ENCODE measurements around the gene MAPK14. TPM values are rescaled to one million over a fixed set of nuclear protein-coding genes. Genes with fewer than 3 reads are reported as not detected.

Gene MAPK14
- total and polyA plus RNA-seq, 9 of the 15 experiments (the other 6 are each of a cell fraction or from before 2014, with no cell fraction given): 8.8 to 62.7 (median 35.5) TPM

GRCh38 chr6:36110863-36111262, 83.3 kb downstream of the MAPK14 start (continued):
- TF ChIP-seq RBM15 (IDR thresholded peaks at IDR 0.05; ENCODE audit: insufficient read depth, low read length) (no peak), PKNOX1 (IDR thresholded peaks at IDR 0.05) (no peak), HNRNPH1 (optimal IDR thresholded peaks at IDR 0.05; ENCODE audit: low read depth, low read length) (no peak), C11orf30 (IDR thresholded peaks at IDR 0.05; ENCODE audit: low read depth) (no peak), MAX (CRISPR knock-in tag; IDR thresholded peaks at IDR 0.05) (no peak)

GRCh38 chr6:36111526-36111925, 83.9 kb downstream of the MAPK14 start:
- no peaks in the 10 kb centered on the region for H3K9me3 ChIP-seq (replicated peaks; ENCODE audit: control insufficient read depth, insufficient read depth, low read depth, low read length)
- no peaks in the 10 kb centered on the region for H4K20me1 ChIP-seq (replicated peaks; ENCODE audit: control insufficient read depth, insufficient read depth, low read length)
- H3K79me2 ChIP-seq (ENCODE audit: control insufficient read depth, insufficient read depth, low read length): no peaks in the 10 kb centered on the region
- ATAC-seq (no peak), FAIRE-seq (no peak), DNase-seq (ENCODE audit: extremely low read depth in 1 of 4, low spot score in 3 of 4) (no peak)
- H3K27me3 ChIP-seq (ENCODE audit: control insufficient read depth in 2 of 2, insufficient read depth in 2 of 2, low read length in 2 of 2): no peaks in the 10 kb centered on the region
- no TSS peak for BruUV-seq (replicated peaks)
- H3K36me3 ChIP-seq (ENCODE audit: control insufficient read depth, insufficient read depth, low read length): peaks cover 45% of the 10 kb centered on the region
- no peak overlapping the region for H3K4me3 ChIP-seq
- ChIA-PET POLR2A (interaction anchor here (1.0 to 1.1 kb wide), 3 partner anchors 9 to 17 kb away, joined by 3 to 4 read pairs (median 3); no protein-coding TSS in a partner anchor), CTCF (ENCODE audit: low intra/inter-chr PET ratio) (no interaction called here)
- no peaks in the 10 kb centered on the region for H3K9me1 ChIP-seq (ENCODE audit: control insufficient read depth, insufficient read depth, low read length)
- H3K4me2 ChIP-seq (ENCODE audit: insufficient read depth, low read length): no peak overlapping the region
- 94% methylated on average over 7 of the region's 7 CpGs for WGBS (ENCODE audit: insufficient coverage, low coverage, missing lambda C conversion rate)
- peaks cover 1 to 10% of the 10 kb centered on the region in 2 experiments; a peak in 3 of 5 replicates for H3K4me1 ChIP-seq (replicated peaks in 1 of 2; ENCODE audit: control insufficient read depth in 2 of 2, insufficient read depth in 2 of 2, low read length in 2 of 2)
- H3K27ac ChIP-seq (ENCODE audit: extremely low read depth, low read depth, low read length): no peak overlapping the region
- peak overlapping the region in 1 of 2 experiments; percentile 68; a peak in 1 of 4 replicates for H3K9ac ChIP-seq (ENCODE audit: insufficient read depth in 1 of 2, low read depth in 2 of 2, low read length in 2 of 2)
- H2AFZ ChIP-seq (ENCODE audit: low read depth, low read length): no peak overlapping the region
- in situ Hi-C loops (cut with MboI) (no loop called here), intact Hi-C loops (cut with micrococcal nuclease) (no loop called here)
- TF ChIP-seq RREB1 (CRISPR knock-in tag; IDR thresholded peaks at IDR 0.05) (no peak), ESRRA (IDR thresholded peaks at IDR 0.05; ENCODE audit: borderline replicate concordance, low read depth) (no peak), ZFPM2 (CRISPR knock-in tag; IDR thresholded peaks at IDR 0.05) (no peak), ZNF766 (CRISPR knock-in tag; conservative IDR thresholded peaks at IDR 0.05) (no peak), NKRF (IDR thresholded peaks at IDR 0.05; ENCODE audit: borderline replicate concordance) (no peak), ARID2 (IDR thresholded peaks at IDR 0.05) (no peak)
